ENCODE data around the gene LCOR.
"Not testable (repeated sequence)": the region's sequence is repeated elsewhere in the genome, so short reads cannot be mapped to it uniquely, and the experiment has no call there.

LCOR gene

DNA sequence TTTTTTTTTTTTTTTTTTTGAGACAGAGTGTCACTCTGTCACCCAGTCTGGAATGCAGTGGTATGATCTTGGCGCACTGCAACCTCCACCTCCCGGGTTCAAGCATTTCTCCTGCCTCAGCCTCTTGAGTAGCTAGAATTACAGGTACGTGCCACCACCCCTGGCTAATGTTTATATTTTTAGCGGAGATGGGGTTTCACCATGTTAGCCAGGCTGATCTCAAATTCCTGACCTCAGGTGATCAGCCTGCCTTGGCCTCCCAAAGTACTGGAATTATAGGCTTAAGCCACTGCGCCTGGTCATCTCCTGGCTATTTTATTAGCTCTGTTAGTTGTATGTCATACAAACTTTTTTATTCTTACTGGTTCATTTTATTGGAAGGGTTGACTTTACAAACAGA is 103.0 kb downstream of the LCOR start:
- H3K4me3 ChIP-seq (ENCODE audit: low read depth, low read length), result no peak overlapping the region
- TF ChIP-seq, protein P1, sequence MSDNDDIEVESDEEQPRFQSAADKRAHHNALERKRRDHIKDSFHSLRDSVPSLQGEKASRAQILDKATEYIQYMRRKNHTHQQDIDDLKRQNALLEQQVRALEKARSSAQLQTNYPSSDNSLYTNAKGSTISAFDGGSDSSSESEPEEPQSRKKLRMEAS (IDR thresholded peaks at IDR 0.05; ENCODE audit: low read depth, low read length), result no peak
- TF ChIP-seq MYC (IDR thresholded peaks at IDR 0.05; ENCODE audit: low read depth, low read length) (no peak), POLR2A (IDR thresholded peaks at IDR 0.05; ENCODE audit: extremely low read depth, insufficient read length) (no peak)
- TF ChIP-seq, protein P2, sequence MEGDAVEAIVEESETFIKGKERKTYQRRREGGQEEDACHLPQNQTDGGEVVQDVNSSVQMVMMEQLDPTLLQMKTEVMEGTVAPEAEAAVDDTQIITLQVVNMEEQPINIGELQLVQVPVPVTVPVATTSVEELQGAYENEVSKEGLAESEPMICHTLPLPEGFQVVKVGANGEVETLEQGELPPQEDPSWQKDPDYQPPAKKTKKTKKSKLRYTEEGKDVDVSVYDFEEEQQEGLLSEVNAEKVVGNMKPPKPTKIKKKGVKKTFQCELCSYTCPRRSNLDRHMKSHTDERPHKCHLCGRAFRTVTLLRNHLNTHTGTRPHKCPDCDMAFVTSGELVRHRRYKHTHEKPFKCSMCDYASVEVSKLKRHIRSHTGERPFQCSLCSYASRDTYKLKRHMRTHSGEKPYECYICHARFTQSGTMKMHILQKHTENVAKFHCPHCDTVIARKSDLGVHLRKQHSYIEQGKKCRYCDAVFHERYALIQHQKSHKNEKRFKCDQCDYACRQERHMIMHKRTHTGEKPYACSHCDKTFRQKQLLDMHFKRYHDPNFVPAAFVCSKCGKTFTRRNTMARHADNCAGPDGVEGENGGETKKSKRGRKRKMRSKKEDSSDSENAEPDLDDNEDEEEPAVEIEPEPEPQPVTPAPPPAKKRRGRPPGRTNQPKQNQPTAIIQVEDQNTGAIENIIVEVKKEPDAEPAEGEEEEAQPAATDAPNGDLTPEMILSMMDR (IDR thresholded peaks at IDR 0.05; ENCODE audit: low read depth, low read length), result no peak
- no peak for DNase-seq (ENCODE audit: low read depth)

GRCh38 chr10:96935810-96936209 is 103.7 kb downstream of the LCOR start:
- DNase-seq (ENCODE audit: low read depth), result no peak
- H3K4me3 ChIP-seq (ENCODE audit: low read depth, low read length), result no peak overlapping the region
- TF ChIP-seq POLR2A (IDR thresholded peaks at IDR 0.05; ENCODE audit: extremely low read depth, insufficient read length) (no peak), MYC (IDR thresholded peaks at IDR 0.05; ENCODE audit: low read depth, low read length) (no peak)
- TF ChIP-seq, protein P1 (IDR thresholded peaks at IDR 0.05; ENCODE audit: low read depth, low read length), result no peak
- TF ChIP-seq, protein P2 (IDR thresholded peaks at IDR 0.05; ENCODE audit: low read depth, low read length), result no peak

- DNase-seq (ENCODE audit: low read depth); H3K4me3 ChIP-seq (ENCODE audit: low read depth, low read length): not testable (repeated sequence)
These were observed 111.1 kb downstream of the LCOR start for GRCh38 chr10:96943161-96943560.

DNA sequence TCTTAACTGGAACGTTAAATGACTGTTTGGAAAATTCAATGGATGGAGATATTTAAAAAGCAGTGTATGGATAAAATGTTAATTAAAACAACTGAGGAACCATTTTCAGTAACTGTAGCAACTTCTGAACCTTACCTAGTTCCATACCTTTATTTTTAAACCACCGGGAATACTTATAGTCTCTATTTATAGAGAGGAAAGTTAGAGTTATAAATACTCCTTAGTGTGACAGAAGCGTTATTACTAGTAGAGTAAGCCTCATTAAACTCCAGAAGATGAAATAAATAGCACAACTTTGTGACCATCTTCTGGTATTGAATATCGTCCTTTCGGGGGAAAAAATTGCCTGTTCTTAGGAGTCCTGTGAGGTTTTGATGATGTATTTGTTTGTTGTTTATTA is 114.9 kb downstream of the LCOR start:
- TF ChIP-seq MYC (IDR thresholded peaks at IDR 0.05; ENCODE audit: low read depth, low read length) (no peak), POLR2A (IDR thresholded peaks at IDR 0.05; ENCODE audit: extremely low read depth, insufficient read length) (no peak)
- TF ChIP-seq, protein P1 (IDR thresholded peaks at IDR 0.05; ENCODE audit: low read depth, low read length), result no peak
- TF ChIP-seq, protein P2 (IDR thresholded peaks at IDR 0.05; ENCODE audit: low read depth, low read length), result no peak
- no peak for DNase-seq (ENCODE audit: low read depth)
- no peak overlapping the region for H3K4me3 ChIP-seq (ENCODE audit: low read depth, low read length)

GRCh38 chr10:96949039-96949683 is 117.1 kb downstream of the LCOR start:
- no peak for DNase-seq (ENCODE audit: low read depth)
- no peak overlapping the region for H3K4me3 ChIP-seq (ENCODE audit: low read depth, low read length)
- TF ChIP-seq MYC (IDR thresholded peaks at IDR 0.05; ENCODE audit: low read depth, low read length), result no peak
- TF ChIP-seq POLR2A (IDR thresholded peaks at IDR 0.05; ENCODE audit: extremely low read depth, insufficient read length), result no peak
- TF ChIP-seq, protein P1 (IDR thresholded peaks at IDR 0.05; ENCODE audit: low read depth, low read length), result no peak
- TF ChIP-seq, protein P2 (IDR thresholded peaks at IDR 0.05; ENCODE audit: low read depth, low read length), result no peak

- DNase-seq (ENCODE audit: low read depth), result no peak
- no peak overlapping the region for H3K4me3 ChIP-seq (ENCODE audit: low read depth, low read length)
- TF ChIP-seq, protein P2 (IDR thresholded peaks at IDR 0.05; ENCODE audit: low read depth, low read length), result no peak
- TF ChIP-seq, protein P1 (IDR thresholded peaks at IDR 0.05; ENCODE audit: low read depth, low read length), result no peak
- TF ChIP-seq MYC (IDR thresholded peaks at IDR 0.05; ENCODE audit: low read depth, low read length) (no peak), POLR2A (IDR thresholded peaks at IDR 0.05; ENCODE audit: extremely low read depth, insufficient read length) (no peak)
These were observed 119.9 kb downstream of the LCOR start for GRCh38 chr10:96951954-96952353.

Measured in NB4 (cell line).